Spleen (tissue), 3 donors: Measurements from ENCODE around the gene KLHDC10.

ENCODE experiments used
- POLR2A ChIP-seq, 3 donors: fragments of 450-650 bp; IDR thresholded peaks; one replicate each; pipeline ENCODE4 v1.5.1; 2017; ENCODE audit warnings: antibody characterized with exemption in 3 of 3, mild to moderate bottlenecking in 1 of 3
- POLR2AphosphoS5 ChIP-seq, 3 donors: sonication (generic); formaldehyde crosslinking; IDR thresholded peaks; one replicate each; pipeline ENCODE4 v1.5.1; 2017; ENCODE audit warnings: antibody characterized with exemption in 3 of 3

GRCh38 chr7:130180571-130181262, 110.4 kb downstream of the KLHDC10 start:
- TF ChIP-seq POLR2A (IDR thresholded peaks at IDR 0.05) (no peak), POLR2AphosphoS5 (IDR thresholded peaks at IDR 0.05) (no peak)
